Breast epithelium (tissue), 4 donors: ENCODE results near the gene BEST2. TPM values are rescaled to one million over a fixed set of nuclear protein-coding genes. Genes with fewer than 3 reads are reported as not detected.

Experiments used
- DNase-seq, 2 donors: peaks; one replicate each; pipeline ENCODE4 v3.0.0-alpha.2; 2019; ENCODE audit warnings: low spot score in 2 of 2
- H3K27ac ChIP-seq, 2 donors: fragments of 200-600 bp; sonication (generic) in 1 of 2; one replicate each; pipeline ENCODE4 v1.5.1; 2016 to 2019; ENCODE audit warnings: mild to moderate bottlenecking in 1 of 2
- H3K27me3 ChIP-seq, 2 donors: fragments of 200-600 bp; sonication (generic) in 1 of 2; one replicate each; pipeline versions ENCODE4 v1.5.1 to v1.6.0; 2017 to 2019; ENCODE audit warnings: control low read depth in 1 of 2, mild to moderate bottlenecking in 1 of 2
- H3K36me3 ChIP-seq: fragments of 200-600 bp; one replicate; pipeline ENCODE4 v1.5.1; 2019
- H3K4me1 ChIP-seq, 2 donors: fragments of 200-600 bp; sonication (generic); one replicate each; pipeline ENCODE4 v1.5.1; 2016 to 2019; ENCODE audit warnings: control low read depth in 1 of 2
- H3K4me3 ChIP-seq, 3 donors: fragments of 200-600 bp; sonication (generic); 1 replicate in 2 of 3; 2 replicates in 1 of 3; pipeline ENCODE4 v1.5.1; 2016 to 2019; ENCODE audit warnings: mild to moderate bottlenecking in 3 of 3, moderate library complexity in 2 of 3
- H3K9me3 ChIP-seq, 2 donors: fragments of 200-600 bp; sonication (generic) in 1 of 2; one replicate each; pipeline ENCODE4 v1.5.1; 2016 to 2019; ENCODE audit warnings: control low read depth in 1 of 2
- CTCF ChIP-seq, 3 donors: fragments of 450-650 bp; IDR thresholded peaks; one replicate each; pipeline ENCODE4 v1.5.1; 2016 to 2017; ENCODE audit warnings: antibody characterized with exemption in 3 of 3, mild to moderate bottlenecking in 3 of 3, moderate library complexity in 3 of 3
- POLR2A ChIP-seq: fragments of 450-650 bp; IDR thresholded peaks from one replicate; pipeline ENCODE4 v1.6.1; 2016; ENCODE audit warnings: antibody characterized with exemption, mild to moderate bottlenecking, moderate library complexity
- POLR2AphosphoS5 ChIP-seq, 3 donors: sonication (generic); formaldehyde crosslinking; IDR thresholded peaks; one replicate each; pipeline ENCODE4 v1.6.1; 2017; ENCODE audit warnings: antibody characterized with exemption in 3 of 3
- intact Hi-C: fragments of 100-400 bp; cut with DNase I; formaldehyde crosslinking; loops from one replicate; pipeline ENCODE4 v1.15.1; 2023; ENCODE audit warnings: low total_unique reads
- total RNA-seq, 3 donors: library from RNA; depleted of rRNA; stranded (reverse); fragments of >200 nt; gene quantifications; one replicate each; pipeline ENCODE4 v1.1.0, GENCODE V29; 2016

Gene BEST2
- total RNA-seq, 3 donors from 2014 or later, result not detected

GRCh38 chr19:12772323-12772722 is 20.7 kb downstream of the BEST2 start:
- Histone ChIP-seq H3K27me3 (no peaks in the 10 kb centered on the region), H3K9me3 (no peaks in the 10 kb centered on the region), H3K36me3 (no peaks in the 10 kb centered on the region), H3K4me3 (no peak overlapping the region), H3K27ac (no peak overlapping the region), H3K4me1 (no peaks in the 10 kb centered on the region)
- no peak for DNase-seq
- intact Hi-C loops, result no loop called here
- TF ChIP-seq POLR2A (no peak), POLR2AphosphoS5 (IDR thresholded peaks at IDR 0.05) (no peak), CTCF (IDR thresholded peaks at IDR 0.05) (no peak)

- no peak for DNase-seq
- no peak overlapping the region for H3K27ac ChIP-seq
- no peaks in the 10 kb centered on the region for H3K9me3 ChIP-seq
- H3K27me3 ChIP-seq, result no peaks in the 10 kb centered on the region
- H3K36me3 ChIP-seq, result no peaks in the 10 kb centered on the region
- H3K4me1 ChIP-seq, result no peaks in the 10 kb centered on the region
- TF ChIP-seq POLR2AphosphoS5 (IDR thresholded peaks at IDR 0.05) (no peak), CTCF (IDR thresholded peaks at IDR 0.05) (no peak), POLR2A (no peak)
- intact Hi-C loops, result no loop called here
- H3K4me3 ChIP-seq, result no peak overlapping the region
Measured at GRCh38 chr19:12773571-12773970, 22.0 kb downstream of the BEST2 start.

- intact Hi-C loops, result no loop called here
- Histone ChIP-seq H3K36me3 (no peaks in the 10 kb centered on the region), H3K27me3 (no peaks in the 10 kb centered on the region), H3K4me1 (peaks cover 0 to 5% of the 10 kb centered on the region in 2 donors), H3K4me3 (peak within 1 kb of the TSS; percentile 47 to 71 (median 58)), H3K9me3 (no peaks in the 10 kb centered on the region), H3K27ac (peak within 1 kb of the TSS; percentile 92 to 93)
- peak; percentile 98 to 99 for DNase-seq
- TF ChIP-seq POLR2A (peak; percentile 63), CTCF (IDR thresholded peaks at IDR 0.05) (no peak), POLR2AphosphoS5 (IDR thresholded peaks at IDR 0.05) (peak; percentile 18 to 72 (median 43))
Measured at GRCh38 chr19:12774588-12775555, 23.3 kb downstream of the BEST2 start, which contains the start of gene HOOK2. Gene HOOK2, minus strand, starts transcription at chr19:12775552. Its CDS starts 103 bp downstream, at chr19:12775449.

- Histone ChIP-seq H3K36me3 (no peaks in the 10 kb centered on the region), H3K27ac (peak overlapping the region; percentile 97 to 98), H3K27me3 (no peaks in the 10 kb centered on the region), H3K4me3 (peak overlapping the region; percentile 54 to 80 (median 73)), H3K9me3 (no peaks in the 10 kb centered on the region), H3K4me1 (peaks cover 0 to 5% of the 10 kb centered on the region in 2 donors)
- DNase-seq, result peak; percentile 71 to 77
- TF ChIP-seq CTCF (IDR thresholded peaks at IDR 0.05), result peak; percentile 97 to 99 (median 98)
- no peak for TF ChIP-seq POLR2A
- TF ChIP-seq POLR2AphosphoS5 (IDR thresholded peaks at IDR 0.05), result peak; percentile 68 to 74 (median 74)
- intact Hi-C loops, result loop anchor here (2.0 kb wide), 1 partner anchor 13 kb away; the partner anchor contains the start of gene JUNB
Measured at GRCh38 chr19:12777217-12778016, 25.8 kb downstream of the BEST2 start.
